Astrocyte of the cerebellum (primary cell): Measurements from ENCODE around the gene RECQL5.

Experiments
- DNase-seq: peaks from one replicate; pipeline ENCODE4 v3.0.0-alpha.2; 2011; ENCODE audit warnings: low read depth
- H3K4me3 ChIP-seq: 2 replicates; pipeline ENCODE4 v1.5.1; 2011; ENCODE audit warnings: mild to moderate bottlenecking, low read depth, low read length, moderate library complexity
- in situ Hi-C: cut with HindIII; loops from 2 replicates; pipeline ENCODE4 v1.10.0; 2017; ENCODE audit warnings: low sequenced_read_pairs
- TF ChIP-seq, protein P1 (sequence below): IDR thresholded peaks from 2 replicates; pipeline ENCODE4 v1.5.1; 2012; ENCODE audit warnings: low read length, low read depth, moderate library complexity, mild to moderate bottlenecking; ENCODE audit errors: missing control alignments

Gene RECQL5

DNA sequence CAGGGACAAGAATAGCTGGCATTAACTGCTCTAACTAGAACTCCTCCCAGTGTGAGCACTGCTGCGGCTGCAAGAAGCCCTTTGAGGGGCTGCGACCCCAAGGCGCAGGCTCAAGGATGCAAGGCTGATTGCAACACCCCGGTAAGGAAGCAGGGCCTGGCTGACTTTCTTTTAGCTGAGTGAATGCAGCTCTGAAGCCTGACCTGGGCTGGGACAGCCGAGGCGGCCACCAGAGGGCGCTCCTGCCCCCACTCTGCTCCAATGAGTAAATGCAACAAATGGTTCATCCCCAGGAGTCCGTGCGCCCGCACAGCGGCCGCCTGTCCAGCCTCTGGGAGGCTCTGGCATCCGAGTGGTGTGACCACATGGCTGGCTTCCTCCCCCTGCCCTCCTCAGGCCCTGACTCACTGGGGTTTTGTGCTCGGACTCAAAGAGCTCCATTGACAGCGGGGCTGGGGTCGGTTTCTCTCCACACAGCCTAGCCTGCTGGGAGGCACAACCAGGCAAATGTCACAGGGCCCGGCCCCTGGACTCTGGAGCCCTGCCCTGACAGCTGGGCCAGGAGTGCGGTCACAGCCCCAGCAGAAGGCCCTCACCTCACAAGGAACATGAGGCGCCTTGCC lies 34.0 kb downstream of the RECQL5 start, which contains the start of gene SMIM5:
Gene SMIM5 (plus strand): TSS at position 572 of the 623 bp plus-strand sequence. CDS start 6,768 bp downstream, outside the sequence.
- no peak within 1 kb of the TSS for H3K4me3 ChIP-seq
- TF ChIP-seq, protein P1, sequence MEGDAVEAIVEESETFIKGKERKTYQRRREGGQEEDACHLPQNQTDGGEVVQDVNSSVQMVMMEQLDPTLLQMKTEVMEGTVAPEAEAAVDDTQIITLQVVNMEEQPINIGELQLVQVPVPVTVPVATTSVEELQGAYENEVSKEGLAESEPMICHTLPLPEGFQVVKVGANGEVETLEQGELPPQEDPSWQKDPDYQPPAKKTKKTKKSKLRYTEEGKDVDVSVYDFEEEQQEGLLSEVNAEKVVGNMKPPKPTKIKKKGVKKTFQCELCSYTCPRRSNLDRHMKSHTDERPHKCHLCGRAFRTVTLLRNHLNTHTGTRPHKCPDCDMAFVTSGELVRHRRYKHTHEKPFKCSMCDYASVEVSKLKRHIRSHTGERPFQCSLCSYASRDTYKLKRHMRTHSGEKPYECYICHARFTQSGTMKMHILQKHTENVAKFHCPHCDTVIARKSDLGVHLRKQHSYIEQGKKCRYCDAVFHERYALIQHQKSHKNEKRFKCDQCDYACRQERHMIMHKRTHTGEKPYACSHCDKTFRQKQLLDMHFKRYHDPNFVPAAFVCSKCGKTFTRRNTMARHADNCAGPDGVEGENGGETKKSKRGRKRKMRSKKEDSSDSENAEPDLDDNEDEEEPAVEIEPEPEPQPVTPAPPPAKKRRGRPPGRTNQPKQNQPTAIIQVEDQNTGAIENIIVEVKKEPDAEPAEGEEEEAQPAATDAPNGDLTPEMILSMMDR = peak; percentile 94
- peak; percentile 76 for DNase-seq
- in situ Hi-C loops = no loop called here

GRCh38 chr17:75632428-75632827 lies 34.5 kb downstream of the RECQL5 start:
- TF ChIP-seq, protein P1 = no peak
- in situ Hi-C loops = no loop called here
- no peak for DNase-seq
- no peak overlapping the region for H3K4me3 ChIP-seq

DNA sequence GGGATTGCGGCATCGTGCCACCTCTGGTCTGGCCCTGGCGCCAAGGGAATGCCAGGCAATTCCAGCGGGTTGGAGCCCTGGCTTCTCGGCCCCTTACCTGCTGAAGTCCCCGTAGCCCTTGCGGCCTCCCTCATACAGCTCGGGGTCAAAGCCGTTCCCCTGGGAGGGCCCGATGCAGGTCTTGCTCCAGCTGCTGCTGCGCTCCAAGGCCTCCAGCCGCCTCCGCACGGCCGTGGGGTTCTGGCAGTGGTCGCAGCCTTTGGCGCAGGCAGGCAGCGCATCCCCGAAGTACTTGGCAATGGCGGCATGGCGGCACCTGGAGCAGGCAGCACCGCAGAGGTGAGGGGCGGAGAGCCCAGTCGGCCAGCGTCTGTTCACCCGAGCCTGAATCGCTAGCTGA lies 35.6 kb downstream of the RECQL5 start:
- in situ Hi-C loops = no loop called here
- no peak for DNase-seq
- TF ChIP-seq, protein P1 = no peak
- no peak overlapping the region for H3K4me3 ChIP-seq

DNA sequence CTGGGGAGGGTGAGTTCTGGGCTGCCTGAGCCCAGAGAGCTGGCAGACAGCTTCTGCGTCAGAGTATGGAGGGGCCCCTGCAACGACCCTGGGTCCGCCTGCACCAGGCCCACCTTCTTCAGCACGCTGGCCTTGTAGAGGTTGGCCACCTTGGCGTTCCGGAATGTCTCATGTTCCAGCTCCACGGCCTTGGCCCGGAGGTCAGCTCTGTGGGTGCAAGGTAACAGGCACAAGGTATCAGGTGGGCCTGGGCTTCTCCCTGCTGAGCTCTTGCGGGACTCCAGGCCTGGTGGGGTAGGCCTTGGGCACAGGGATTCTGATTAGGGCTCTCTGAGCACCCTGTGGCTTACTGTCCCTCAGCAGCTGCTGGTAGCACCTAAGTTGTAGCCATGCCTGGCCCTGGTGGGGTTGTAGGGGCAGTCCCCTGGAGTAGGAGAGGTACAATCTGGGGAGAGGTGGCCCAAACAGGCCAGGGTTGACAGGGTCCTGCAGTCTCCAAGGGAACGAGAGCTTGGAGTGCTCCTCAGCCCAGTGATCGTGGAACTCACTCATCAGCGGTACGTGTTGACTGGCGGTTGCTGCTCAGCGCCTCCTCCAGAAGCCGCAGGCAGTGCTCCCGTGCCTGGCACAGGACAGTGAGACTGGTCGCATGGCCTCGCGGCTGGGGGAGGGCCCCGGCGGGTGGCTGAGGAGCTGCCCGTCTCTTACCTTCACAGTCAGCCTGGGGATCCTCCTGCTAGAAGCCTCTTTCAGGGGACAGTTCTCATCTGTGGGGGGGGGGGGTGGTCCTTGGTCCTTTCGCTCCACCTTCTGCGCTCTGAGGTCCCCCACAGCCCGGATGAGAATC lies 36.7 kb downstream of the RECQL5 start:
- in situ Hi-C loops = no loop called here
- no peak overlapping the region for H3K4me3 ChIP-seq
- TF ChIP-seq, protein P1 = no peak
- DNase-seq = no peak

GRCh38 chr17:75629157-75629556 lies 37.8 kb downstream of the RECQL5 start:
- in situ Hi-C loops = no loop called here
- no peak overlapping the region for H3K4me3 ChIP-seq
- no peak for DNase-seq
- TF ChIP-seq, protein P1 = no peak

DNA sequence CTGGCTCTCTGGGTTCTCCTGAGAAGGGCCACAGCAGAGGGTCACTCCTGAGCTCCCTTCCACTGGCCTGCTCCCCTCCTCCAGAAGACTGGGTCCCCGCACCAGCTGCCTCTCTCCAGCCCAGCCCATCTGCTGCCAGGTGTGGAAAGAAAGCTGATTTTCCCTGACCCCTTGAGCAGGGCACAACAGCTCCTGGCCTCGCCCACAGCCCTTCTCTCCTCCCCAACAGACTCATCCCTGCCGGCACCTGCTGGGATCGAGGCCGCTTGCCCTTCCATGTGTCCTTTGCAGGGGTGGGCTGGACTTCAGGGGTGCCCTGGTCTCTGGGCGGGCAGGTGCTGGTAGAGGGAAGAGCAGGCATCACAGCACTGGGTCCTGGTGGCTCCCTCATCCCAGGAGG lies 38.5 kb downstream of the RECQL5 start:
- in situ Hi-C loops = no loop called here
- DNase-seq = no peak
- no peak overlapping the region for H3K4me3 ChIP-seq
- TF ChIP-seq, protein P1 = no peak
